ENCODE measurements around the gene RUBCN. TPM values are rescaled to one million over a fixed set of nuclear protein-coding genes. Genes with fewer than 3 reads are reported as not detected.

The RUBCN gene
- total and polyA plus RNA-seq, 2 of the 13 experiments (the other 11 are each of a cell fraction or from before 2014, with no cell fraction given) = 5.2 to 8.1 TPM

DNA sequence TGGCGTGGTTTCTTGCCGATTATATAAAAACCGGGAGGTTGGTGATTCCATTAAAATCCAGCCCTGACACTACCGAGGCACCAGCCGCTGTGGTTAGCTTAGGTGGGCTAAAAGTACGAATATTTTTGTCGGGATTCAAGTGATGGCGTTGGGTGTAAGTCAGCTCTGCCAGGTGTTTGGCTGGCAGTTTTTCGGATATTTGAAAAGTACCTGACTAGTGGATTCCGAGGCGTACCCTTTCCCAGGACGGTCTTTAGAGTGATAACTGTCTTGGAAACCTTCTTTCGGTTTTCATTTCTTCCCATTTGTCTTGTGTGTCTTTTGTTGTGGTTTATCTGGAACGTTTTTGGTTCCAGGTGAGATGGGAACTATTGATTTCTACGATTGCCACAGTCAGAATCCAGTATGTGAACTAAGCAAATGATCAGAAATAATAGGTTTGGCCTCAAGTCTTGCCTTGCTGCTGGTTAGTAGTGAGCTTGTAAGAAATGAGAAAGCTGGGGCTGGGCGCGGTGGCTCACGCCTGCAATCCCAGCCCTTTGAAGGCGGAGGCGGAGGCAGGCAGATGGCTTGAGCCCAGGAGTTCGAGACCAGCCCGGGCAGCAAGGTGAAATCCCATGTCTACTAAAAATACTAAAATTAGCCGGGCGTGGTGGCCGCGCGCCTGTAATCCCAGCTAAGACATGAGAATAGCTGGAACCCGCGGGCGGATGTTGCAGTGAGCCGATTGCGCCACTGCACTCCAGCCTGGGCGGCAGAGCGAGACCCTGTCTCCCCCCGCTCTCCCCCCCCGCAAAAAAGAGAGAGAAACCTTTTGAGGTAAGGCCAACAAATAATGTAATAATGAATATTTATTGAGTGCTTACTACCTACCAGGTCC lies 14.4 kb upstream of the RUBCN start (continued):
- TF ChIP-seq, protein P1, sequence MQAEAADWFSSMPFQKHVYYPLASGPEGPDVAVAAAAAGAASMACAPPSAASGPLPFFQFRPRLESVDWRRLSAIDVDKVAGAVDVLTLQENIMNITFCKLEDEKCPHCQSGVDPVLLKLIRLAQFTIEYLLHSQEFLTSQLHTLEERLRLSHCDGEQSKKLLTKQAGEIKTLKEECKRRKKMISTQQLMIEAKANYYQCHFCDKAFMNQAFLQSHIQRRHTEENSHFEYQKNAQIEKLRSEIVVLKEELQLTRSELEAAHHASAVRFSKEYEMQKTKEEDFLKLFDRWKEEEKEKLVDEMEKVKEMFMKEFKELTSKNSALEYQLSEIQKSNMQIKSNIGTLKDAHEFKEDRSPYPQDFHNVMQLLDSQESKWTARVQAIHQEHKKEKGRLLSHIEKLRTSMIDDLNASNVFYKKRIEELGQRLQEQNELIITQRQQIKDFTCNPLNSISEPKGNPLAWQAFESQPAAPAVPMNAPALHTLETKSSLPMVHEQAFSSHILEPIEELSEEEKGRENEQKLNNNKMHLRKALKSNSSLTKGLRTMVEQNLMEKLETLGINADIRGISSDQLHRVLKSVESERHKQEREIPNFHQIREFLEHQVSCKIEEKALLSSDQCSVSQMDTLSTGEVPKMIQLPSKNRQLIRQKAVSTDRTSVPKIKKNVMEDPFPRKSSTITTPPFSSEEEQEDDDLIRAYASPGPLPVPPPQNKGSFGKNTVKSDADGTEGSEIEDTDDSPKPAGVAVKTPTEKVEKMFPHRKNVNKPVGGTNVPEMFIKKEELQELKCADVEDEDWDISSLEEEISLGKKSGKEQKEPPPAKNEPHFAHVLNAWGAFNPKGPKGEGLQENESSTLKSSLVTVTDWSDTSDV (CRISPR knock-in tag; IDR thresholded peaks at IDR 0.05) = no peak
- TF ChIP-seq BHLHE40 (IDR thresholded peaks at IDR 0.05; ENCODE audit: low read length) = no peak
- TF ChIP-seq ZFP41 (CRISPR knock-in tag; IDR thresholded peaks at IDR 0.05; ENCODE audit: borderline replicate concordance) = no peak
- TF ChIP-seq ZNF501 (CRISPR knock-in tag; IDR thresholded peaks at IDR 0.05) = no peak
- TF ChIP-seq ISL2 (CRISPR knock-in tag; IDR thresholded peaks at IDR 0.05) = no peak
- TF ChIP-seq, protein P2, sequence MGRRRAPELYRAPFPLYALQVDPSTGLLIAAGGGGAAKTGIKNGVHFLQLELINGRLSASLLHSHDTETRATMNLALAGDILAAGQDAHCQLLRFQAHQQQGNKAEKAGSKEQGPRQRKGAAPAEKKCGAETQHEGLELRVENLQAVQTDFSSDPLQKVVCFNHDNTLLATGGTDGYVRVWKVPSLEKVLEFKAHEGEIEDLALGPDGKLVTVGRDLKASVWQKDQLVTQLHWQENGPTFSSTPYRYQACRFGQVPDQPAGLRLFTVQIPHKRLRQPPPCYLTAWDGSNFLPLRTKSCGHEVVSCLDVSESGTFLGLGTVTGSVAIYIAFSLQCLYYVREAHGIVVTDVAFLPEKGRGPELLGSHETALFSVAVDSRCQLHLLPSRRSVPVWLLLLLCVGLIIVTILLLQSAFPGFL (CRISPR knock-in tag; IDR thresholded peaks at IDR 0.05) = no peak
- TF ChIP-seq TBX2 (CRISPR knock-in tag; IDR thresholded peaks at IDR 0.05; ENCODE audit: borderline replicate concordance) = no peak
- TF ChIP-seq, protein P3, sequence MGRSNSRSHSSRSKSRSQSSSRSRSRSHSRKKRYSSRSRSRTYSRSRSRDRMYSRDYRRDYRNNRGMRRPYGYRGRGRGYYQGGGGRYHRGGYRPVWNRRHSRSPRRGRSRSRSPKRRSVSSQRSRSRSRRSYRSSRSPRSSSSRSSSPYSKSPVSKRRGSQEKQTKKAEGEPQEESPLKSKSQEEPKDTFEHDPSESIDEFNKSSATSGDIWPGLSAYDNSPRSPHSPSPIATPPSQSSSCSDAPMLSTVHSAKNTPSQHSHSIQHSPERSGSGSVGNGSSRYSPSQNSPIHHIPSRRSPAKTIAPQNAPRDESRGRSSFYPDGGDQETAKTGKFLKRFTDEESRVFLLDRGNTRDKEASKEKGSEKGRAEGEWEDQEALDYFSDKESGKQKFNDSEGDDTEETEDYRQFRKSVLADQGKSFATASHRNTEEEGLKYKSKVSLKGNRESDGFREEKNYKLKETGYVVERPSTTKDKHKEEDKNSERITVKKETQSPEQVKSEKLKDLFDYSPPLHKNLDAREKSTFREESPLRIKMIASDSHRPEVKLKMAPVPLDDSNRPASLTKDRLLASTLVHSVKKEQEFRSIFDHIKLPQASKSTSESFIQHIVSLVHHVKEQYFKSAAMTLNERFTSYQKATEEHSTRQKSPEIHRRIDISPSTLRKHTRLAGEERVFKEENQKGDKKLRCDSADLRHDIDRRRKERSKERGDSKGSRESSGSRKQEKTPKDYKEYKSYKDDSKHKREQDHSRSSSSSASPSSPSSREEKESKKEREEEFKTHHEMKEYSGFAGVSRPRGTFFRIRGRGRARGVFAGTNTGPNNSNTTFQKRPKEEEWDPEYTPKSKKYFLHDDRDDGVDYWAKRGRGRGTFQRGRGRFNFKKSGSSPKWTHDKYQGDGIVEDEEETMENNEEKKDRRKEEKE (IDR thresholded peaks at IDR 0.05) = no peak
- no peak for TF ChIP-seq YEATS2 (CRISPR knock-in tag; IDR thresholded peaks at IDR 0.05; ENCODE audit: borderline replicate concordance)
- TF ChIP-seq, protein P4, sequence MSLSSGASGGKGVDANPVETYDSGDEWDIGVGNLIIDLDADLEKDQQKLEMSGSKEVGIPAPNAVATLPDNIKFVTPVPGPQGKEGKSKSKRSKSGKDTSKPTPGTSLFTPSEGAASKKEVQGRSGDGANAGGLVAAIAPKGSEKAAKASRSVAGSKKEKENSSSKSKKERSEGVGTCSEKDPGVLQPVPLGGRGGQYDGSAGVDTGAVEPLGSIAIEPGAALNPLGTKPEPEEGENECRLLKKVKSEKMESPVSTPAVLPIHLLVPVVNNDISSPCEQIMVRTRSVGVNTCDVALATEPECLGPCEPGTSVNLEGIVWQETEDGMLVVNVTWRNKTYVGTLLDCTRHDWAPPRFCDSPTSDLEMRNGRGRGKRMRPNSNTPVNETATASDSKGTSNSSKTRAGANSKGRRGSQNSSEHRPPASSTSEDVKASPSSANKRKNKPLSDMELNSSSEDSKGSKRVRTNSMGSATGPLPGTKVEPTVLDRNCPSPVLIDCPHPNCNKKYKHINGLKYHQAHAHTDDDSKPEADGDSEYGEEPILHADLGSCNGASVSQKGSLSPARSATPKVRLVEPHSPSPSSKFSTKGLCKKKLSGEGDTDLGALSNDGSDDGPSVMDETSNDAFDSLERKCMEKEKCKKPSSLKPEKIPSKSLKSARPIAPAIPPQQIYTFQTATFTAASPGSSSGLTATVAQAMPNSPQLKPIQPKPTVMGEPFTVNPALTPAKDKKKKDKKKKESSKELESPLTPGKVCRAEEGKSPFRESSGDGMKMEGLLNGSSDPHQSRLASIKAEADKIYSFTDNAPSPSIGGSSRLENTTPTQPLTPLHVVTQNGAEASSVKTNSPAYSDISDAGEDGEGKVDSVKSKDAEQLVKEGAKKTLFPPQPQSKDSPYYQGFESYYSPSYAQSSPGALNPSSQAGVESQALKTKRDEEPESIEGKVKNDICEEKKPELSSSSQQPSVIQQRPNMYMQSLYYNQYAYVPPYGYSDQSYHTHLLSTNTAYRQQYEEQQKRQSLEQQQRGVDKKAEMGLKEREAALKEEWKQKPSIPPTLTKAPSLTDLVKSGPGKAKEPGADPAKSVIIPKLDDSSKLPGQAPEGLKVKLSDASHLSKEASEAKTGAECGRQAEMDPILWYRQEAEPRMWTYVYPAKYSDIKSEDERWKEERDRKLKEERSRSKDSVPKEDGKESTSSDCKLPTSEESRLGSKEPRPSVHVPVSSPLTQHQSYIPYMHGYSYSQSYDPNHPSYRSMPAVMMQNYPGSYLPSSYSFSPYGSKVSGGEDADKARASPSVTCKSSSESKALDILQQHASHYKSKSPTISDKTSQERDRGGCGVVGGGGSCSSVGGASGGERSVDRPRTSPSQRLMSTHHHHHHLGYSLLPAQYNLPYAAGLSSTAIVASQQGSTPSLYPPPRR (CRISPR knock-in tag; IDR thresholded peaks at IDR 0.05; ENCODE audit: borderline replicate concordance) = no peak
- no peak for TF ChIP-seq KDM1A (CRISPR knock-in tag; IDR thresholded peaks at IDR 0.05)
- TF ChIP-seq, protein P5, sequence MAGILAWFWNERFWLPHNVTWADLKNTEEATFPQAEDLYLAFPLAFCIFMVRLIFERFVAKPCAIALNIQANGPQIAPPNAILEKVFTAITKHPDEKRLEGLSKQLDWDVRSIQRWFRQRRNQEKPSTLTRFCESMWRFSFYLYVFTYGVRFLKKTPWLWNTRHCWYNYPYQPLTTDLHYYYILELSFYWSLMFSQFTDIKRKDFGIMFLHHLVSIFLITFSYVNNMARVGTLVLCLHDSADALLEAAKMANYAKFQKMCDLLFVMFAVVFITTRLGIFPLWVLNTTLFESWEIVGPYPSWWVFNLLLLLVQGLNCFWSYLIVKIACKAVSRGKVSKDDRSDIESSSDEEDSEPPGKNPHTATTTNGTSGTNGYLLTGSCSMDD (CRISPR knock-in tag; IDR thresholded peaks at IDR 0.05) = no peak
